ENCODE data around the gene MBOAT7. TPM values are rescaled to one million over a fixed set of nuclear protein-coding genes. Genes with fewer than 3 reads are reported as not detected.
A peak's percentile ranks its signal among the peaks of the same experiment; 100 is the strongest.

Gene MBOAT7
- polyA plus RNA-seq, 1 donor from 2014 or later, result 19.0 TPM

DNA sequence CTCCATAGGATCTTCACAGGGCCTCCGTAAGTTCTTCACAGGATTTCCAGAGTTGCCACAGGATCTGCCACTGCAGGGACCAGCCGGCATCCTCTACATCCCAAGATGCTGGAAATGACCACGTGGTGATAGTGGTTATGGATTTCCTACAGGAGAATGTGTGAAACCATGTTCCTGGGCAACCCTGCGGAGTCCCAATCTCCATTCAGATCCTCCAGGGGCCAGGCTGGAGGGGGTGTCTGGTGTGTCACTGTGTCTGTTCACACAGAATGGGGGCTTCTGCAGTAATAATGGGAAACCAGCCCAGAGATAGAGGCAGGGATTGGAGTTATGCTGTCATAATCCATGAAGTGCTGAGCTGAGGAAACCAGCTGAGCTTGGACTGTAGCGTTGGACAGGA lies 44.6 kb upstream of the MBOAT7 start (continued):
- TF ChIP-seq, protein P1, sequence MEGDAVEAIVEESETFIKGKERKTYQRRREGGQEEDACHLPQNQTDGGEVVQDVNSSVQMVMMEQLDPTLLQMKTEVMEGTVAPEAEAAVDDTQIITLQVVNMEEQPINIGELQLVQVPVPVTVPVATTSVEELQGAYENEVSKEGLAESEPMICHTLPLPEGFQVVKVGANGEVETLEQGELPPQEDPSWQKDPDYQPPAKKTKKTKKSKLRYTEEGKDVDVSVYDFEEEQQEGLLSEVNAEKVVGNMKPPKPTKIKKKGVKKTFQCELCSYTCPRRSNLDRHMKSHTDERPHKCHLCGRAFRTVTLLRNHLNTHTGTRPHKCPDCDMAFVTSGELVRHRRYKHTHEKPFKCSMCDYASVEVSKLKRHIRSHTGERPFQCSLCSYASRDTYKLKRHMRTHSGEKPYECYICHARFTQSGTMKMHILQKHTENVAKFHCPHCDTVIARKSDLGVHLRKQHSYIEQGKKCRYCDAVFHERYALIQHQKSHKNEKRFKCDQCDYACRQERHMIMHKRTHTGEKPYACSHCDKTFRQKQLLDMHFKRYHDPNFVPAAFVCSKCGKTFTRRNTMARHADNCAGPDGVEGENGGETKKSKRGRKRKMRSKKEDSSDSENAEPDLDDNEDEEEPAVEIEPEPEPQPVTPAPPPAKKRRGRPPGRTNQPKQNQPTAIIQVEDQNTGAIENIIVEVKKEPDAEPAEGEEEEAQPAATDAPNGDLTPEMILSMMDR (IDR thresholded peaks at IDR 0.05; ENCODE audit: poor library complexity, severe bottlenecking), result no peak

DNA sequence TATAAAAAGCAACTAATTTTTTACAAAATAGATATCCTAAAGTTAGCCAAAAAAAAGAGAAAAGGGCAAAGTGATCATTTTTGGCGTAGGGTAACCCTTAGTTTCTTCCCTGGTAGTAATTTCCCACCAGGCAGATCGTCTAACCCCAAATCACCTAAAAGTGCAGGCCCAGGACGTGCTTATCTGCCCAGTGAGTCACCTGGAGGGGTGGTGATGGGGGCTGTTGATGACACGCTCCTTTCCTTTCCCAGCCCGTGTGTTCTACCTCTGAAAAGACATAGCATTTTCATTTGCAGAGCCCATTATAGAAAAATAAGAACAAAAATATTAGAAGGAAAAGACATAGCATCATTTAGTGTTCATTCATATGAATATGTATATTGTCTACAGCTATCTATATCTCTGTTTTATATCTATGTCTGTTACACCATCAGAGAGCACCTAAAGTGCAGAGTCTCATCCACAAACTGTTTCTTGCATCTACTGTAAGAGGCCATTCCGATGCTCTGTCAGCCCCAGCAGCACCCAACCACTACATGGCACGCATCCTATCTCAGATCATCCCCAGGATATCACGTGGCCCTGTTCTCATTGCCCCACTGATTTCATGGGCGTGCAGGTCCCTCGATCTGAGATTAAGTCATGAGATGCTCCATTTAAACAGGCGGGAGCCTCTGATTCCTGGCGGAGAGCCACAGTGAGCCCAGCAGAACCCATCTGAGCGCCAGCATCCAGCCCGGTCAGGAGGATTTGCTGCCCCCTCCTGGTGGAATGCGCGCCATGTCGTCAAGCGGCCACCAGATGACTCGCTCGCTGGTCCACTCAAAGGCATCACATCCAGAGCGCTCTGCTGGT lies 41.9 kb upstream of the MBOAT7 start:
- TF ChIP-seq RAD21 (conservative IDR thresholded peaks at IDR 0.05) (peak; percentile 54), EP300 (conservative IDR thresholded peaks at IDR 0.05; ENCODE audit: poor library complexity, severe bottlenecking) (no peak), EZH2 (IDR thresholded peaks at IDR 0.05; ENCODE audit: borderline replicate concordance, insufficient read depth, low read length, poor library complexity, severe bottlenecking) (no peak), MXI1 (conservative IDR thresholded peaks at IDR 0.05; ENCODE audit: poor library complexity, severe bottlenecking) (no peak), SMC3 (conservative IDR thresholded peaks at IDR 0.05; ENCODE audit: poor library complexity) (peak; percentile 66), POLR2AphosphoS5 (IDR thresholded peaks at IDR 0.05) (no peak)
- TF ChIP-seq, protein P2, sequence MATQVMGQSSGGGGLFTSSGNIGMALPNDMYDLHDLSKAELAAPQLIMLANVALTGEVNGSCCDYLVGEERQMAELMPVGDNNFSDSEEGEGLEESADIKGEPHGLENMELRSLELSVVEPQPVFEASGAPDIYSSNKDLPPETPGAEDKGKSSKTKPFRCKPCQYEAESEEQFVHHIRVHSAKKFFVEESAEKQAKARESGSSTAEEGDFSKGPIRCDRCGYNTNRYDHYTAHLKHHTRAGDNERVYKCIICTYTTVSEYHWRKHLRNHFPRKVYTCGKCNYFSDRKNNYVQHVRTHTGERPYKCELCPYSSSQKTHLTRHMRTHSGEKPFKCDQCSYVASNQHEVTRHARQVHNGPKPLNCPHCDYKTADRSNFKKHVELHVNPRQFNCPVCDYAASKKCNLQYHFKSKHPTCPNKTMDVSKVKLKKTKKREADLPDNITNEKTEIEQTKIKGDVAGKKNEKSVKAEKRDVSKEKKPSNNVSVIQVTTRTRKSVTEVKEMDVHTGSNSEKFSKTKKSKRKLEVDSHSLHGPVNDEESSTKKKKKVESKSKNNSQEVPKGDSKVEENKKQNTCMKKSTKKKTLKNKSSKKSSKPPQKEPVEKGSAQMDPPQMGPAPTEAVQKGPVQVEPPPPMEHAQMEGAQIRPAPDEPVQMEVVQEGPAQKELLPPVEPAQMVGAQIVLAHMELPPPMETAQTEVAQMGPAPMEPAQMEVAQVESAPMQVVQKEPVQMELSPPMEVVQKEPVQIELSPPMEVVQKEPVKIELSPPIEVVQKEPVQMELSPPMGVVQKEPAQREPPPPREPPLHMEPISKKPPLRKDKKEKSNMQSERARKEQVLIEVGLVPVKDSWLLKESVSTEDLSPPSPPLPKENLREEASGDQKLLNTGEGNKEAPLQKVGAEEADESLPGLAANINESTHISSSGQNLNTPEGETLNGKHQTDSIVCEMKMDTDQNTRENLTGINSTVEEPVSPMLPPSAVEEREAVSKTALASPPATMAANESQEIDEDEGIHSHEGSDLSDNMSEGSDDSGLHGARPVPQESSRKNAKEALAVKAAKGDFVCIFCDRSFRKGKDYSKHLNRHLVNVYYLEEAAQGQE (IDR thresholded peaks at IDR 0.05; ENCODE audit: borderline replicate concordance), result no peak
- TF ChIP-seq, protein P1 (IDR thresholded peaks at IDR 0.05; ENCODE audit: poor library complexity, severe bottlenecking), result peak; percentile 71
- no peaks in the 10 kb centered on the region for H3K27me3 ChIP-seq (ENCODE audit: insufficient read depth, low read depth, low read length)
- H3K9me2 ChIP-seq (ENCODE audit: insufficient read depth, low read length), result no peaks in the 10 kb centered on the region
- H3K9me3 ChIP-seq (ENCODE audit: low read length), result peaks cover 6% of the 10 kb centered on the region
- no peaks in the 10 kb centered on the region for H3F3A ChIP-seq (ENCODE audit: insufficient read depth, low read length, poor library complexity, severe bottlenecking)
- peak overlapping the region; percentile 18 for H3K4me3 ChIP-seq (ENCODE audit: low read length)
- no peak overlapping the region for H3K9ac ChIP-seq (ENCODE audit: low read length)
- no peaks in the 10 kb centered on the region for H4K20me1 ChIP-seq (ENCODE audit: insufficient read depth)
- H3K36me3 ChIP-seq (ENCODE audit: insufficient read depth, low read length), result no peaks in the 10 kb centered on the region
- H3K79me2 ChIP-seq (replicated peaks; ENCODE audit: insufficient read depth, low read length), result no peaks in the 10 kb centered on the region
- H3K27ac ChIP-seq (ENCODE audit: low read length), result no peak overlapping the region
- no peak overlapping the region for H3K4me2 ChIP-seq (ENCODE audit: low read length)
- H2AFZ ChIP-seq (ENCODE audit: low read depth, low read length), result no peak overlapping the region

Data from neural cell (in vitro differentiated cells).